Natural killer cell (primary cell): Measurements from ENCODE around the gene PI4KB. TPM values are rescaled to one million over a fixed set of nuclear protein-coding genes. Genes with fewer than 3 reads are reported as not detected.

Experiments used
- ATAC-seq, 3 donors: fragments of 150-1000 bp in 2 of 3; fragments of 200-7000 bp in 1 of 3; cut with Tn5 transposase; 1 replicate in 1 of 3; 2 replicates in 2 of 3; pipeline ENCODE4 v1.10.0; 2021; ENCODE audit warnings: mild to moderate bottlenecking in 2 of 3, moderate library complexity in 2 of 3
- DNase-seq, 2 donors: peaks; one replicate each; pipeline versions ENCODE4 v3.0.0 to v3.0.0-alpha.2; 2013 to 2021; ENCODE audit warnings: mixed read lengths in 1 of 2
- H3K27ac ChIP-seq: one replicate; pipeline ENCODE4 v1.5.1; 2013; ENCODE audit warnings: mild to moderate bottlenecking, low read length
- H3K27me3 ChIP-seq: one replicate; pipeline ENCODE4 v1.6.1; 2013; ENCODE audit warnings: low read length; ENCODE audit not compliant: control insufficient read depth, insufficient read depth
- H3K36me3 ChIP-seq: one replicate; pipeline ENCODE4 v1.6.1; 2013; ENCODE audit warnings: low read length; ENCODE audit not compliant: control insufficient read depth, insufficient read depth
- H3K4me1 ChIP-seq: one replicate; pipeline ENCODE4 v1.6.1; 2013; ENCODE audit warnings: low read length; ENCODE audit not compliant: control insufficient read depth, insufficient read depth
- H3K4me3 ChIP-seq: one replicate; pipeline ENCODE4 v1.5.1; 2013; ENCODE audit warnings: low read length
- H3K9me3 ChIP-seq: one replicate; pipeline ENCODE4 v1.6.1; 2013; ENCODE audit warnings: low read length; ENCODE audit not compliant: control insufficient read depth, insufficient read depth
- H3K27ac Mint-ChIP-seq, 2 donors: one replicate each; pipeline ENCODE4 v1.8.0; 2022; ENCODE audit warnings: mild to moderate bottlenecking in 2 of 2, mixed read lengths in 2 of 2, moderate library complexity in 1 of 2
- H3K27me3 Mint-ChIP-seq, 2 donors: one replicate each; pipeline ENCODE4 v1.8.0; 2022; ENCODE audit warnings: low read depth in 2 of 2, mixed read lengths in 2 of 2
- H3K36me3 Mint-ChIP-seq: one replicate; pipeline ENCODE4 v1.8.0; 2022; ENCODE audit warnings: mixed read lengths
- H3K4me1 Mint-ChIP-seq, 2 donors: one replicate each; pipeline ENCODE4 v1.8.0; 2022; ENCODE audit warnings: mixed read lengths in 2 of 2
- H3K4me3 Mint-ChIP-seq: one replicate; pipeline ENCODE4 v1.8.0; 2022; ENCODE audit warnings: mild to moderate bottlenecking, moderate library complexity, mixed read lengths
- H3K9me3 Mint-ChIP-seq, 2 donors: one replicate each; pipeline ENCODE4 v1.8.0; 2022; ENCODE audit warnings: mixed read lengths in 2 of 2
- CTCF ChIP-seq: fragments of 200-600 bp; IDR thresholded peaks from one replicate; pipeline ENCODE4 v1.8.0; 2022; ENCODE audit warnings: antibody characterized with exemption
- WGBS: methylation state at CpG from one replicate; pipeline ENCODE4 v1.1.7; 2013; ENCODE audit warnings: missing lambda C conversion rate; ENCODE audit not compliant: insufficient coverage; 5-methylcytosine and 5-hydroxymethylcytosine counted together
- intact Hi-C: fragments of 100-400 bp; cut with micrococcal nuclease; formaldehyde crosslinking; loops from one replicate; pipeline ENCODE4 v1.14.2; 2022
- total RNA-seq, 4 donors: library from RNA; stranded (reverse); fragments of 120-200 nt in 1 of 4; gene quantifications; one replicate each; pipeline versions ENCODE4 v1.2.3 to v1.2.4, GENCODE V29; 2013 to 2022

The PI4KB gene
- total RNA-seq, 3 donors from 2014 or later (not counting 1 experiment from before 2014, with no cell fraction given) = 68.2 to 99.3 (median 95.0) TPM

GRCh38 chr1:151325231-151325630 is 2.0 kb downstream of the PI4KB start:
- 96% methylated on average over 6 of the region's 7 CpGs for WGBS
- DNase-seq = no peak
- H3K36me3 Mint-ChIP-seq = no peaks in the 10 kb centered on the region
- H3K9me3 Mint-ChIP-seq = no peaks in the 10 kb centered on the region
- Histone ChIP-seq H3K27ac (no peak overlapping the region), H3K4me3 (no peak overlapping the region), H3K36me3 (peaks cover 19% of the 10 kb centered on the region), H3K4me1 (peaks cover 20% of the 10 kb centered on the region), H3K9me3 (no peaks in the 10 kb centered on the region), H3K27me3 (no peaks in the 10 kb centered on the region)
- intact Hi-C loops = no loop called here
- peak overlapping the region; percentile 95 to 97 for H3K27ac Mint-ChIP-seq
- peaks cover 44 to 56% of the 10 kb centered on the region in 2 donors for H3K4me1 Mint-ChIP-seq
- TF ChIP-seq CTCF = no peak
- H3K27me3 Mint-ChIP-seq = no peaks in the 10 kb centered on the region
- ATAC-seq = no peak
- peak overlapping the region; percentile 95 for H3K4me3 Mint-ChIP-seq

- Mint-ChIP-seq H3K4me3 (no peak overlapping the region), H3K4me1 (peaks cover 46 to 58% of the 10 kb centered on the region in 2 donors), H3K27ac (peak overlapping the region in 1 of 2 donors; percentile 45)
Measured at GRCh38 chr1:151324390-151324930, 2.8 kb downstream of the PI4KB start.

GRCh38 chr1:151318975-151319374 is 8.2 kb downstream of the PI4KB start:
- Histone ChIP-seq H3K27ac (no peak overlapping the region), H3K4me1 (no peaks in the 10 kb centered on the region), H3K36me3 (peaks cover 47% of the 10 kb centered on the region), H3K27me3 (no peaks in the 10 kb centered on the region), H3K9me3 (no peaks in the 10 kb centered on the region), H3K4me3 (no peak overlapping the region)
- ATAC-seq (no peak), DNase-seq (no peak)
- intact Hi-C loops = no loop called here
- no peak overlapping the region for H3K27ac Mint-ChIP-seq
- 88% methylated on average over 3 of the region's 3 CpGs for WGBS
- H3K9me3 Mint-ChIP-seq = no peaks in the 10 kb centered on the region
- TF ChIP-seq CTCF = no peak
- no peak overlapping the region for H3K4me3 Mint-ChIP-seq
- peaks cover 28 to 38% of the 10 kb centered on the region in 2 donors for H3K4me1 Mint-ChIP-seq
- no peaks in the 10 kb centered on the region for H3K27me3 Mint-ChIP-seq
- no peaks in the 10 kb centered on the region for H3K36me3 Mint-ChIP-seq

More at GRCh38 chr1:151324390-151324930, 2.8 kb downstream of the PI4KB start:
- peaks cover 20% of the 10 kb centered on the region for H3K36me3 ChIP-seq
- H3K9me3 Mint-ChIP-seq = no peaks in the 10 kb centered on the region
- no peak overlapping the region for H3K4me3 ChIP-seq
- no peaks in the 10 kb centered on the region for H3K36me3 Mint-ChIP-seq
- no peaks in the 10 kb centered on the region for H3K9me3 ChIP-seq
- 93% methylated on average over 4 of the region's 4 CpGs for WGBS
- no peak overlapping the region for H3K27ac ChIP-seq
- intact Hi-C loops = no loop called here
- no peaks in the 10 kb centered on the region for H3K27me3 ChIP-seq
- ATAC-seq (no peak), DNase-seq (no peak)
- peaks cover 20% of the 10 kb centered on the region for H3K4me1 ChIP-seq
- H3K27me3 Mint-ChIP-seq = no peaks in the 10 kb centered on the region
- TF ChIP-seq CTCF = no peak
